ENCODE data around the gene ANGPTL2. TPM values are rescaled to one million over a fixed set of nuclear protein-coding genes. Genes with fewer than 3 reads are reported as not detected.

Gene ANGPTL2
- total RNA-seq, 1 donor from 2014 or later: 20.6 TPM

DNA sequence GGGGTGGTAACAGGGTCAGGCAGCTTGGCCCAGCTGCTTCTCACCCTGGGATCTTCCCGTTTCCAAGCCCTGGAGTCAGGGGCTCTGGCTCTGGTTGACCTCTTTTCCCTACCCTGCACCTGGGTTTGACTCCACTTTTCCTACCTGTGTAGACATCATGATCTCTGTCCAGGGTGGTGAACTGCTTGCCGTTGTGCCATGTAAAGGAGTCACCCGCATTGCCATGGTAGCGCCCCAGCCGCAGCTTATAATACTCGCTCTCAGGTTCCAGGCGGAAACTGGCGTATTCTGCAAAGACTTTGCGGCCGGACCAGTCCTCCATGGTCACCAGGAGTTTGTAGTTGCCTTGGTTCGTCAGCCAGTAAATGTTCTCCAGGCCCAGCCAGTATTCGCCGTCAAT is 30.9 kb downstream of the ANGPTL2 start:
- Mint-ChIP-seq H3K27ac (no peak overlapping the region), H3K36me3 (peaks cover 17% of the 10 kb centered on the region), H3K9me3 (no peaks in the 10 kb centered on the region), H3K4me3 (no peak overlapping the region), H3K27me3 (no peaks in the 10 kb centered on the region), H3K4me1 (ENCODE audit: unreplicated experiment) (no peaks in the 10 kb centered on the region)
- no peak for TF ChIP-seq CTCF (conservative IDR thresholded peaks at IDR 0.05)
- DNase-seq (ENCODE audit: extremely low spot score, unreplicated experiment): no peak

- Mint-ChIP-seq H3K9me3 (no peaks in the 10 kb centered on the region), H3K36me3 (peaks cover 17% of the 10 kb centered on the region), H3K27me3 (no peaks in the 10 kb centered on the region), H3K4me3 (no peak overlapping the region), H3K27ac (no peak overlapping the region), H3K4me1 (ENCODE audit: unreplicated experiment) (no peaks in the 10 kb centered on the region)
- no peak for DNase-seq (ENCODE audit: extremely low spot score, unreplicated experiment)
- TF ChIP-seq CTCF (conservative IDR thresholded peaks at IDR 0.05): no peak
Measured at GRCh38 chr9:127090341-127090985, 32.0 kb downstream of the ANGPTL2 start.

DNA sequence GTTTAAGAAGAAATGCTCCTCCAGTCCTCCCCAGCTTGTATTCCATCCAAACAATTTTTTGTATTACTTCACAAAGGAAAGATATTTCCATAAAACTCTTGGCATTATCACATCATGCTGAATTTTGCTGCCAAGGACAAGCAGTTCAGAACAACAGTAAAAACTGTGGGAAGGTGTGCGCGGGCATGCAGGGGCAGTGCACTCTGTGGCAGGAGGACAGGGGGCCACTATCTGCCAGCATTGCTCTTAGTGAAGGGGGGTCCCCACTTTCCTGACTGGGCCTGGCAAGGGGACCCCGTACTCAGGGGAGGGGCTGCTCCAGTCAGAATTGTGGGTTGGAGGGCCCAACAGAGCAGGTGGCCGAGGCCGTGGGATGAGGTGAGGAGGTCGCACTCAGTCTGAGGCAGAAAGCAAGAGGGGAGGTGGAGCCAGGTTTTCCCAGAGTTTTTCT is 32.8 kb downstream of the ANGPTL2 start:
- Mint-ChIP-seq H3K36me3 (peaks cover 17% of the 10 kb centered on the region), H3K9me3 (no peaks in the 10 kb centered on the region), H3K27me3 (no peaks in the 10 kb centered on the region), H3K4me1 (ENCODE audit: unreplicated experiment) (no peaks in the 10 kb centered on the region), H3K27ac (peak overlapping the region; percentile 30), H3K4me3 (no peak overlapping the region)
- no peak for DNase-seq (ENCODE audit: extremely low spot score, unreplicated experiment)
- no peak for TF ChIP-seq CTCF (conservative IDR thresholded peaks at IDR 0.05)

DNA sequence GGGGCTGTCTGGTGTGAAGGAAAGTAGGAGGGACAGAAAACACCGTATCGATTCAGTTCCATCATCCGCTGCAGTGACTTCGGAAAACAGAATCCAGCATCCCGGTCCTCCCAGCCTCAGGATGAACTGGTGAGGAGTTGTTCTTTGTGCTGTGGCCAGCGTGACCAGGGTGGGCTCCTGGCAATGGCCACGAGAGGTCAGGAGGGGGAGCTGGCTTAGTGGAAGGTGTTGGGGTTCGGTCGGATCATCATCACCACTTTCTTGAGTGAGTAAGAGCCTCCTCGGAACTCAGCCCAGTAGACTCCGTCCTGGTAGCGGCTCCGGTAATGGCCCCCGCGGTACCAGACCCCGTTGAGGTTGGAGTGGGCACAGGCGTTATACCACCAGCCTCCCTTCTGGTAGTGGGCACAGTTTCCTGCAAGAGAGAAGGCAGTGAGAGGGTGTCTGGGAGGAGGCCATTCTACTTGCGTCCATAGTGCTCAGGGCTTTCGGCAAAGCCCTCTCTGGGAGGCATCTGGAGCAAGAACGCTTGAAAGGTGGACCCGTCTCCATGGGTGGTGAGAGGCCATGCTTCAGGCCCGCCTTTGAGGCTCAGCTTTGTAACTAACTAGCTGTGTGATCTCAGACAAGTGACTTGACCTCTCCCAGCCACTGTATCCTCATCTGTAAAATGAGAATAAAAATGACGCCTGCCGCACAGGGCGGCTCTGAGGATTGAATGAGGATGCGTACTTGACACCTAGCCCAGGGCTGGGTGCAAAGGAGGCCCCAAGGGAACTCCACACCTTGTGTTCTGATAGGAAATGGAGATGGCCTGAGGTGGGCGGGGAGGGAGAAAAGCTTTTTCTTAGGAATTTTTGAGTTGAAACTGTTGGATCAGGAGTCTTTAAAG is 33.5 kb downstream of the ANGPTL2 start:
- no peak for TF ChIP-seq CTCF (conservative IDR thresholded peaks at IDR 0.05)
- H3K9me3 Mint-ChIP-seq: no peaks in the 10 kb centered on the region
- no peak for DNase-seq (ENCODE audit: extremely low spot score, unreplicated experiment)
- no peaks in the 10 kb centered on the region for H3K27me3 Mint-ChIP-seq
- peak overlapping the region; percentile 30 for H3K27ac Mint-ChIP-seq
- no peak overlapping the region for H3K4me3 Mint-ChIP-seq
- peaks cover 17% of the 10 kb centered on the region for H3K36me3 Mint-ChIP-seq
- peaks cover 4% of the 10 kb centered on the region for H3K4me1 Mint-ChIP-seq (ENCODE audit: unreplicated experiment)

DNA sequence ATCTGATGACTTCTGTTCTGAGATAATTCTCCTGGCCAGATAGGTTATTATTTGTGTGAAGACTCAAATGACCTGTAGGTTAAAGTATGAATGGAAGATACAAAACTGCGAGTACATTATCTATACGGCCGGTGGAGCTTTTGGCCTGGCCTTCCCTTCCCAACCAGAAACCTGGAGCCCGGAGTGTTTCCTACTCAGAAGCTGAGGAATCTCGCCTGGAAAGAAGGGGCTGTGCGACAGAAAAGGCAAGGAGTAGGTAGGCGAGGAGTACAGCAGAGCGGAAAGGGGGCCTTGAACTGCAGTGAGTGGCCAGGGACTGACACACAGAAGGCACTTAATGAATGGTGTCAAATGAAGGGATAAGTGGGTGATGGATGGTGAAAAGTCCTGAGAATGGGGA is 34.6 kb downstream of the ANGPTL2 start:
- Mint-ChIP-seq H3K4me1 (ENCODE audit: unreplicated experiment) (peaks cover 4% of the 10 kb centered on the region), H3K36me3 (peaks cover 17% of the 10 kb centered on the region), H3K27ac (no peak overlapping the region), H3K9me3 (no peaks in the 10 kb centered on the region), H3K27me3 (no peaks in the 10 kb centered on the region), H3K4me3 (no peak overlapping the region)
- TF ChIP-seq CTCF (conservative IDR thresholded peaks at IDR 0.05): no peak
- DNase-seq (ENCODE audit: extremely low spot score, unreplicated experiment): peak; percentile 18
